ENCODE results near the gene WNT7B. TPM values are rescaled to one million over a fixed set of nuclear protein-coding genes. Genes with fewer than 3 reads are reported as not detected.

WNT7B gene
- total RNA-seq, 4 donors from 2014 or later = not detected

DNA sequence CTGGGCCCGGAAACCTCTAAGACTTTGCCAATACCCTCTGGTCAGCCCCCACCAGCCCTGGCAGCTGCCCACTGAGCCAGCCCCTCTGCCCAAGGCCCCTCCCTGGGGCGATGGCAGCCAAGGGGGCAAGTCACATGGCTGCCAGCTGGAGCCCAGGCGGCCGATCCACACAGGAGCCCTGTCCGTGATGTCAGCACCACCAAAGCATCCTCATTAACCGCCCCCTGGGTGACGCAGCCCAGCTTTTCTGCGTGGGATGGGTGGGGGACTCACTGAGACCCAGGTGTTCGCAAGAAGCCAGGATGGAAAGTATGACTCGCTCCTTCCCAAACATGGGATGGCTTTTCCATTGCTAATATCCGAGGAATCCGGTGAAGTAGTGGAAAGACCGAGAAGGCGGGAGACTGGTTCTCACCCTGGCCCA, 46.6 kb upstream of the WNT7B start:
- Histone ChIP-seq H3K27ac (no peak overlapping the region), H3K4me1 (peaks cover 0 to 22% (median 10%) of the 10 kb centered on the region in 4 donors), H3K27me3 (no peaks in the 10 kb centered on the region), H3K9me3 (no peaks in the 10 kb centered on the region), H3K36me3 (no peaks in the 10 kb centered on the region), H3K4me3 (no peak overlapping the region)
- no peak for DNase-seq (ENCODE audit: low spot score in 2 of 2)
- TF ChIP-seq, protein P1, sequence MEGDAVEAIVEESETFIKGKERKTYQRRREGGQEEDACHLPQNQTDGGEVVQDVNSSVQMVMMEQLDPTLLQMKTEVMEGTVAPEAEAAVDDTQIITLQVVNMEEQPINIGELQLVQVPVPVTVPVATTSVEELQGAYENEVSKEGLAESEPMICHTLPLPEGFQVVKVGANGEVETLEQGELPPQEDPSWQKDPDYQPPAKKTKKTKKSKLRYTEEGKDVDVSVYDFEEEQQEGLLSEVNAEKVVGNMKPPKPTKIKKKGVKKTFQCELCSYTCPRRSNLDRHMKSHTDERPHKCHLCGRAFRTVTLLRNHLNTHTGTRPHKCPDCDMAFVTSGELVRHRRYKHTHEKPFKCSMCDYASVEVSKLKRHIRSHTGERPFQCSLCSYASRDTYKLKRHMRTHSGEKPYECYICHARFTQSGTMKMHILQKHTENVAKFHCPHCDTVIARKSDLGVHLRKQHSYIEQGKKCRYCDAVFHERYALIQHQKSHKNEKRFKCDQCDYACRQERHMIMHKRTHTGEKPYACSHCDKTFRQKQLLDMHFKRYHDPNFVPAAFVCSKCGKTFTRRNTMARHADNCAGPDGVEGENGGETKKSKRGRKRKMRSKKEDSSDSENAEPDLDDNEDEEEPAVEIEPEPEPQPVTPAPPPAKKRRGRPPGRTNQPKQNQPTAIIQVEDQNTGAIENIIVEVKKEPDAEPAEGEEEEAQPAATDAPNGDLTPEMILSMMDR (IDR thresholded peaks at IDR 0.05) = no peak
- TF ChIP-seq POLR2A (IDR thresholded peaks at IDR 0.05) = no peak
- WGBS, 2 donors = 80 to 82% methylated on average over 12 to 14 of the region's 14 CpGs

DNA sequence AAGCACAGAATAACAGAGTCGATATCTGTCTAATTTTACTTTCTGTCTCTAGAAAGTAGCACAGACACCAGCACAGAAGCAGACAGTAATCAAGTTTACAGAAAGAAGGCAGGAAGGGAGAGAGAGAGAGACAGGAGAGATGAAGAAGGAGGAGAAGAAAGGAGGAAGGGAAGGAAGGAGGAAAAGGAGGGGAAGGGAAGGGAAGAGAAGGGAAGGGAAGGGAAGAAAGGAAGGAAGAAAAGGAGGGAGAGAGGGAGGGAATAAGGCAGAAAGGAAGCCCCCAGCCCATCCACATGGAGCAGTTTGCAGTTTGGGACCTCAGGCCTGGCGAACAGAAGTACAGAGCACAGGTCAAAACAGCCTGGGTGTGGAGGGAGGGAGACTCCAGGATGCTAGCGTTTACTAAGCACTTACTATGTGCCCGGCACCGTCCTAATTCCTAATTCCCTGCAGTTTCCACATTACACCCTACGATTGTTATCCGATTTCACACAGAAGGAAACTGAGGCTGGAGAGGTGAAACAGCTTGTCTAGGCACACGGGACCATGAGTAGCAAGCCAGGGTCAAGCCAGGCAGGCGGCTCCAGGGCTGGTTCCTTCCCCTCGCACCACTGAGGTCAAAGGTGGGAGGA, 46.0 kb upstream of the WNT7B start:
- Histone ChIP-seq H3K36me3 (no peaks in the 10 kb centered on the region), H3K27ac (no peak overlapping the region), H3K4me1 (peaks cover 0 to 22% (median 9%) of the 10 kb centered on the region in 4 donors), H3K27me3 (no peaks in the 10 kb centered on the region), H3K4me3 (no peak overlapping the region), H3K9me3 (no peaks in the 10 kb centered on the region)
- WGBS, 2 donors = 83 to 84% methylated on average over 10 of the region's 10 CpGs
- no peak for TF ChIP-seq POLR2A (IDR thresholded peaks at IDR 0.05)
- TF ChIP-seq, protein P1 (IDR thresholded peaks at IDR 0.05) = no peak
- TF ChIP-seq EP300 (IDR thresholded peaks at IDR 0.05) = no peak
- no peak for DNase-seq (ENCODE audit: low spot score in 2 of 2)

DNA sequence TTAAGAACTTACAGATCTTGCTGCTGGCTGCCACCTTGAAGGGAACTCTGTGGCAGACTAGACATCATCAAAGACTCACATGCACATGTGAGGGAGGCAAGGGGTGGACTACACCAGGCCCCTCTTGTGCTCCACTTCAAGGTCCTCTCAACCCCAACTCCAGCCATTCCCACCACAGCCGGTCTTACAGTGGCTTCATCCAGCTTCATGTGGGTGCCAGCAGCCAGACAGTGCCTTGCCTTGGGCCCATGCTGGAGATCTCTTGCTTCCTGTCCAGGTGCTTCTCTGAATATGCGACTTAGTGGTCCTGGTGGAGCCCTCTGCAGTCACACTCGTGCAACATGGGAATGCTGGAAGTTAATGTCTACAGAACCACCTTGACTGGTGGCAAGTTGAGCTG, 44.6 kb upstream of the WNT7B start:
- Histone ChIP-seq H3K27ac (no peak overlapping the region), H3K4me3 (no peak overlapping the region), H3K9me3 (no peaks in the 10 kb centered on the region), H3K4me1 (peaks cover 0 to 9% (median 2%) of the 10 kb centered on the region in 4 donors), H3K36me3 (no peaks in the 10 kb centered on the region), H3K27me3 (no peaks in the 10 kb centered on the region)
- DNase-seq (ENCODE audit: low spot score in 2 of 2) = no peak
- no peak for TF ChIP-seq EP300 (IDR thresholded peaks at IDR 0.05)
- TF ChIP-seq, protein P1 (IDR thresholded peaks at IDR 0.05) = no peak
- no peak for TF ChIP-seq POLR2A (IDR thresholded peaks at IDR 0.05)
- 70 to 95% methylated on average over 3 of the region's 3 CpGs for WGBS, 2 donors

DNA sequence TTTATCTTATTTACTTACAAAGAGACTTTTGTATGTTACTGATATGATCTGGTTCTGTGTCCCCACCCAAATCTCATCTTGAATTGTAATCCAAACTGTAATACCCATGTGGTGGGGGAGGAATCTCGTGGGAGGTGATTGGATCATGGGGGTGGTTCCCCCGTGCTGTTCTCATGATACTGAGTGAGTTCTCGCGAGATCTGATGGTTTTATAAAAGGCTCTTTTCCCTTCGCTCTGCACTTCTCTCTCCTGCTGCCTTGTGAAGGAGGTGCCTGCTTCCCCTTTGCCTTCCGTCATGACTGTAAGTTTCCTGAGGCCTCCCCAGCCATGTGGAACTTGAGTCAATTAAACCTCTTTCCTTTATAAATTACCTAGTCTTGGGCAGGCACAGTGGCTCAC, 42.4 kb upstream of the WNT7B start:
- H3K9me3 ChIP-seq = no peaks in the 10 kb centered on the region
- DNase-seq (ENCODE audit: low spot score in 2 of 2) = no peak
- peak overlapping the region in 1 of 4 donors; percentile 49 for H3K27ac ChIP-seq
- 76 to 81% methylated on average over 6 of the region's 6 CpGs for WGBS, 2 donors
- no peaks in the 10 kb centered on the region for H3K27me3 ChIP-seq
- no peaks in the 10 kb centered on the region for H3K36me3 ChIP-seq
- H3K4me3 ChIP-seq = no peak overlapping the region
- H3K4me1 ChIP-seq = peaks cover 0 to 9% (median 4%) of the 10 kb centered on the region in 4 donors
- TF ChIP-seq, protein P1 (IDR thresholded peaks at IDR 0.05) = no peak
- no peak for TF ChIP-seq POLR2A (IDR thresholded peaks at IDR 0.05)
- TF ChIP-seq EP300 (IDR thresholded peaks at IDR 0.05) = no peak

DNA sequence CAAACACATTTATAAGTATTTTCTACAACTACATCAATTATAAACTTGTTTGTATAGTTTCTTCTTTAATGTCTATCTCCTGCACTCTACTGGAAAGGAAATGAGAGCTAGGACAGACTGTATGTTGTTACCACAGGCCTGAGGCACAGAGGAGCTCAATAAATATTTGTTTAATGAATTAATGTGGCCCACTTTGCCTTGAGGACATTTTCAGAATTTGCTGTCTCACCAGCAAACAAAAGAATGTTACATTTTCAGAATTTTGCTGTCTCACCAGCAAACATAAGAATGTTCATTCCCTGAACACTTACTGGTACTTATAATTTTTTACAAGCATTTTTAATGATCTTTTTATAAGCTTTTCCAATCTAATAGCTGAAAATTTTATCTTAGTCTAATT, 41.9 kb upstream of the WNT7B start:
- TF ChIP-seq POLR2A (IDR thresholded peaks at IDR 0.05) (no peak), EP300 (IDR thresholded peaks at IDR 0.05) (no peak)
- TF ChIP-seq, protein P1 (IDR thresholded peaks at IDR 0.05) = no peak
- Histone ChIP-seq H3K27me3 (no peaks in the 10 kb centered on the region), H3K9me3 (no peaks in the 10 kb centered on the region), H3K27ac (peak overlapping the region in 1 of 4 donors; percentile 49), H3K4me3 (no peak overlapping the region), H3K36me3 (no peaks in the 10 kb centered on the region), H3K4me1 (peaks cover 0 to 14% (median 4%) of the 10 kb centered on the region in 4 donors)
- no peak for DNase-seq (ENCODE audit: low spot score in 2 of 2)
